Cardiac muscle cell (in vitro differentiated cells and primary cell): ENCODE measurements around the gene INPP5E. TPM values are rescaled to one million over a fixed set of nuclear protein-coding genes. Genes with fewer than 3 reads are reported as not detected.
A peak's percentile ranks its signal among the peaks of the same experiment; 100 is the strongest.

Experiments used
- DNase-seq, 2 donors: peaks; one replicate each; pipeline versions ENCODE4 v3.0.0 to v3.0.0-alpha.2; 2010 to 2017; ENCODE audit warnings: low read depth in 1 of 2, low spot score in 1 of 2
- H3K27ac ChIP-seq: fragments of 200-600 bp; sonication (generic); 2 replicates; pipeline ENCODE4 v1.5.1; 2016
- H3K27me3 ChIP-seq: fragments of 200-600 bp; sonication (generic); 2 replicates; pipeline ENCODE4 v1.6.0; 2016; ENCODE audit warnings: control low read depth
- H3K36me3 ChIP-seq: fragments of 200-600 bp; sonication (generic); 2 replicates; pipeline ENCODE4 v1.5.1; 2016; ENCODE audit warnings: control low read depth
- H3K4me1 ChIP-seq: fragments of 200-600 bp; sonication (generic); 2 replicates; pipeline ENCODE4 v1.8.1; 2017; ENCODE audit warnings: low read depth, mild to moderate bottlenecking, mixed run types
- H3K4me3 ChIP-seq: fragments of 200-600 bp; sonication (generic); 2 replicates; pipeline ENCODE4 v1.5.1; 2016; ENCODE audit warnings: mild to moderate bottlenecking
- H3K9me3 ChIP-seq: fragments of 200-600 bp; sonication (generic); 2 replicates; pipeline ENCODE4 v1.5.1; 2017; ENCODE audit warnings: low read depth, mild to moderate bottlenecking, control low read depth
- CTCF ChIP-seq: IDR thresholded peaks from 2 replicates; pipeline ENCODE4 v1.5.1; 2012; ENCODE audit warnings: low read depth, mild to moderate bottlenecking, low read length
- polyA plus RNA-seq: library from polyadenylated mRNA; unstranded; fragments of >200 nt; fragmentation: Nextera tagmentation; extraction: Ambion mirVana; gene quantifications from 2 replicates; pipeline ENCODE4 v1.2.1, GENCODE V29; 2016
- total RNA-seq: library from RNA; depleted of rRNA; stranded (reverse); fragments of >200 nt; gene quantifications from 2 replicates; pipeline ENCODE4 v1.2.3, GENCODE V29; 2016

The INPP5E gene
- total and polyA plus RNA-seq, 2 experiments from 2014 or later, result 14.9 to 26.8 TPM

- peak in 1 of 2 donors; percentile 51 for DNase-seq
- Histone ChIP-seq H3K27me3 (no peaks in the 10 kb centered on the region), H3K36me3 (peaks cover 10% of the 10 kb centered on the region), H3K27ac (no peak overlapping the region), H3K9me3 (no peaks in the 10 kb centered on the region), H3K4me1 (peaks cover 6% of the 10 kb centered on the region), H3K4me3 (peak overlapping the region; percentile 99)
- no peak for TF ChIP-seq CTCF
Observed at GRCh38 chr9:136437430-136437829, 2.2 kb downstream of the INPP5E start.

DNA sequence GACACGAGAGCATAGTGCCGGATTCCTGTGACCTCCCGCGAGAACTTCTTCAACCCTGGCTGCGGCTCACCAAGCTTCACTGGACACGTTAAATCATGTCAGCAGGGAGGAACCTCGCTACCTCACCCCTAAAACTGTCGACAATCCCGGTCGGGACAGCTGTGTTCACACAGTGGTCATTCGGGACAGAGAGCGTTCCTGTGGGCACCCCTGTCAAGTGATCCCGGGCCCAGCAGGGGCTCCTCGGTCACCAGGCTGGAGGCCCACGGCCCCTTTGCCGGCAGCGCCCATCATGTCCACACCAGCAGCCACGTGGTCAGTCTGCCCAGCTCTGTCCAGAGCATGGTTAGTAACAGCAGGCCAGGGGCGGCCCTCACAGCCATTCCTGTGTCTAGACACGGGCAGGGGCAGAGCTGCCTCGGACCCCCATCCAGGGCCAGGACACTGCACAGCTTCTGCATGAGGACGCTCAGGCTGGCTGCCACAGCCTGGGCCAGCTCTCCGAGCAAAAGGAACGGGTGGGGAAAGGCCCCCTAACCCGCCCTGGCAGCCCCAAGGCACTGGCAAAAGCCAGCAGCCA lies 3.5 kb downstream of the INPP5E start:
- H3K4me3 ChIP-seq, result no peak overlapping the region
- no peak for TF ChIP-seq CTCF

GRCh38 chr9:136434580-136435169 lies 5.0 kb downstream of the INPP5E start:
- DNase-seq, result no peak
- Histone ChIP-seq H3K9me3 (no peaks in the 10 kb centered on the region), H3K4me1 (peaks cover 6% of the 10 kb centered on the region), H3K27ac (no peak overlapping the region), H3K36me3 (peaks cover 5% of the 10 kb centered on the region), H3K4me3 (no peak overlapping the region), H3K27me3 (no peaks in the 10 kb centered on the region)
- TF ChIP-seq CTCF, result no peak

More for the DNA sequence above, 3.5 kb downstream of the INPP5E start:
- no peak for DNase-seq
- Histone ChIP-seq H3K27ac (no peak overlapping the region), H3K36me3 (peaks cover 5% of the 10 kb centered on the region), H3K27me3 (no peaks in the 10 kb centered on the region), H3K4me1 (peaks cover 6% of the 10 kb centered on the region), H3K9me3 (no peaks in the 10 kb centered on the region)

DNA sequence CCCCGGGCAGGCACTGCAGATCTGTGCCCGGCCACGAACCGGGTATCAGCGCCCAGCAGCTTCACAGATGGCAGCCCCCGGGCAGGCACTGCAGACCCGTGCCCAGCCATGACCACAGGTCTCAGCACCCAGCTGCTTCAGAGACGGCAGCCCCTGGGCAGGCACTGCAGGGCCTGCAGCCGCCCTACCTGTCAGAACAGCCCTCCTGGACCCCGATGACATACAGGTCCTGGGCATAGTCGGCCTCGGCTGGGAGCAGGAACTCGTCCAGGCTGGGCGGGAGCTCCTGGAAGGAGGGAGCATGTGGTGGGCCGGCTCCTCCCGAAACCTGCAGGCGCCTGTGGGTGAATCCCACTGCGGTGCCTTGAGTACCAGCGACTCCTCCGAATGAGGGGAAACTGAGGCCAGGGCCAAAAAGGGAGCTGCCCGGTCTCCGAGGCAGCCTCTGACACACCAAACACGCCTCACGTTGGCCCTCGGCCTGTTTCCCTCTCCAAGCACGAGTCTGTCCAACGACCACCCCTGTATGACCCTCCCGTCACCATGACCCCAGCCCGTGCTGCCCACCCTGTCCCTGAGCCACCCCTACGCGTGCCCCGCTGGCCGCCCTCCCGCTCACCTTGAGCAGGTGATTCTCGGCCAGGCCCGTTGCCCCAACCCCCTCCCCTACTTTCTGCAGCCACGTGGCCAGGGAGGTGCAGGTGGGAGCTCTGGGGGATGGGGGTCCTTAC lies 5.6 kb downstream of the INPP5E start:
- Histone ChIP-seq H3K4me3 (no peak overlapping the region), H3K9me3 (no peaks in the 10 kb centered on the region), H3K4me1 (peaks cover 6% of the 10 kb centered on the region), H3K36me3 (peaks cover 8% of the 10 kb centered on the region), H3K27ac (no peak overlapping the region), H3K27me3 (no peaks in the 10 kb centered on the region)
- TF ChIP-seq CTCF, result no peak
- DNase-seq, result no peak

GRCh38 chr9:136433043-136433715 lies 6.5 kb downstream of the INPP5E start:
- Histone ChIP-seq H3K36me3 (peaks cover 11% of the 10 kb centered on the region), H3K4me3 (no peak overlapping the region), H3K9me3 (no peaks in the 10 kb centered on the region), H3K27me3 (no peaks in the 10 kb centered on the region), H3K27ac (no peak overlapping the region), H3K4me1 (peaks cover 5% of the 10 kb centered on the region)
- no peak for TF ChIP-seq CTCF
- no peak for DNase-seq
